Mammary epithelial cell (primary cell): ENCODE data around the gene C17orf67.

Experiments used
- EZH2 ChIP-seq: IDR thresholded peaks from 2 replicates; pipeline ENCODE4 v1.6.1; 2012; ENCODE audit warnings: low read length, inconsistent platforms, borderline replicate concordance
- TF ChIP-seq, protein P1 (sequence below), 2 donors: IDR thresholded peaks in 1 of 2; conservative IDR thresholded peaks in 1 of 2; 2 replicates each; pipeline ENCODE4 v1.5.1; 2011 to 2012; ENCODE audit warnings: inconsistent platforms in 2 of 2, low read length in 2 of 2, mild to moderate bottlenecking in 2 of 2, control low read depth in 1 of 2, low read depth in 1 of 2; ENCODE audit not compliant: insufficient read depth in 1 of 2; ENCODE audit errors: extremely low read depth in 1 of 2

DNA sequence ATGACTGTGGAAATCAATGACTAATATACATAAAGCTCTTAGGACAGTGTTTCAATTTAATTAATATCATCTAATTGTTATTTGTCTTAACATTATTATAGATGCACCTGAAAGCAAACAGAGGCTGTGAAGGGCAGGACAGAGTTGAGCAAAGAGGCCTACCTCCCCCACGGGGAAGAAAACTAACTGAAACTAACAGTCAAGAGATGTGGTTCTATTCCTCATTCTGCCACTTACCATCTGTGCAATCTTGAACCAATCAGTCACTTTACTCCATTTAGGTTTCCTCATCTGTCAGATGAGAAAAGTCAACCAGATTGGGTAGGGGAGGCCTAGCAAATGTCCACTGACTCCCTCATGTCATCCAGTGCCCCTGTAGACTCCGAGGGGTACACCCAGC lies 59.1 kb downstream of the C17orf67 start:
- TF ChIP-seq, protein P1, sequence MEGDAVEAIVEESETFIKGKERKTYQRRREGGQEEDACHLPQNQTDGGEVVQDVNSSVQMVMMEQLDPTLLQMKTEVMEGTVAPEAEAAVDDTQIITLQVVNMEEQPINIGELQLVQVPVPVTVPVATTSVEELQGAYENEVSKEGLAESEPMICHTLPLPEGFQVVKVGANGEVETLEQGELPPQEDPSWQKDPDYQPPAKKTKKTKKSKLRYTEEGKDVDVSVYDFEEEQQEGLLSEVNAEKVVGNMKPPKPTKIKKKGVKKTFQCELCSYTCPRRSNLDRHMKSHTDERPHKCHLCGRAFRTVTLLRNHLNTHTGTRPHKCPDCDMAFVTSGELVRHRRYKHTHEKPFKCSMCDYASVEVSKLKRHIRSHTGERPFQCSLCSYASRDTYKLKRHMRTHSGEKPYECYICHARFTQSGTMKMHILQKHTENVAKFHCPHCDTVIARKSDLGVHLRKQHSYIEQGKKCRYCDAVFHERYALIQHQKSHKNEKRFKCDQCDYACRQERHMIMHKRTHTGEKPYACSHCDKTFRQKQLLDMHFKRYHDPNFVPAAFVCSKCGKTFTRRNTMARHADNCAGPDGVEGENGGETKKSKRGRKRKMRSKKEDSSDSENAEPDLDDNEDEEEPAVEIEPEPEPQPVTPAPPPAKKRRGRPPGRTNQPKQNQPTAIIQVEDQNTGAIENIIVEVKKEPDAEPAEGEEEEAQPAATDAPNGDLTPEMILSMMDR (conservative IDR thresholded peaks at IDR 0.05 in 1 of 2, IDR thresholded peaks at IDR 0.05 in 1 of 2; ENCODE audit: extremely low read depth in 1 of 2, insufficient read depth in 1 of 2, low read depth in 1 of 2, low read length in 2 of 2), result no peak
- TF ChIP-seq EZH2, result no peak
